Stimulated activated memory B cell treated with anti-CD40 and anti-IgM and Interleukin-4, amounts not matched to agents 10 μg/mL and 1 μg/mL and 100 μg/mL, for 72 hours (primary cell): ENCODE measurements around the gene SCIMP.
"Not testable (repeated sequence)": the region's sequence is repeated elsewhere in the genome, so short reads cannot be mapped to it uniquely, and the experiment has no call there.

Experiments
- ATAC-seq: fragments of 150-1000 bp; cut with Tn5 transposase; 2 replicates; pipeline ENCODE4 v1.10.0; 2021
- H3K27ac Mint-ChIP-seq: one replicate; pipeline ENCODE4 v1.8.0; 2022; ENCODE audit warnings: mild to moderate bottlenecking, mixed read lengths
- H3K27me3 Mint-ChIP-seq: one replicate; pipeline ENCODE4 v1.8.0; 2022; ENCODE audit warnings: mixed read lengths
- H3K36me3 Mint-ChIP-seq: one replicate; pipeline ENCODE4 v1.8.0; 2022; ENCODE audit warnings: mixed read lengths
- H3K4me1 Mint-ChIP-seq: one replicate; pipeline ENCODE4 v1.8.0; 2022; ENCODE audit warnings: mixed read lengths
- H3K4me3 Mint-ChIP-seq: one replicate; pipeline ENCODE4 v1.8.0; 2022; ENCODE audit warnings: mild to moderate bottlenecking, moderate library complexity, mixed read lengths
- H3K9me3 Mint-ChIP-seq: one replicate; pipeline ENCODE4 v1.8.0; 2022; ENCODE audit warnings: mixed read lengths

SCIMP gene

GRCh38 chr17:5249615-5250014 is 15.0 kb upstream of the SCIMP start:
- Mint-ChIP-seq H3K4me1 (peaks cover 27% of the 10 kb centered on the region), H3K27ac (peak overlapping the region; percentile 66), H3K9me3 (no peaks in the 10 kb centered on the region), H3K27me3 (no peaks in the 10 kb centered on the region), H3K4me3 (peak overlapping the region; percentile 6), H3K36me3 (peaks cover 6% of the 10 kb centered on the region)
- peak; percentile 74 for ATAC-seq

GRCh38 chr17:5248821-5249479 is 14.3 kb upstream of the SCIMP start:
- H3K36me3 Mint-ChIP-seq: peaks cover 6% of the 10 kb centered on the region
- ATAC-seq: no peak
- H3K4me1 Mint-ChIP-seq: peaks cover 25% of the 10 kb centered on the region
- H3K9me3 Mint-ChIP-seq: no peaks in the 10 kb centered on the region
- H3K27me3 Mint-ChIP-seq: no peaks in the 10 kb centered on the region
- H3K27ac Mint-ChIP-seq: peak overlapping the region; percentile 66
- no peak overlapping the region for H3K4me3 Mint-ChIP-seq

DNA sequence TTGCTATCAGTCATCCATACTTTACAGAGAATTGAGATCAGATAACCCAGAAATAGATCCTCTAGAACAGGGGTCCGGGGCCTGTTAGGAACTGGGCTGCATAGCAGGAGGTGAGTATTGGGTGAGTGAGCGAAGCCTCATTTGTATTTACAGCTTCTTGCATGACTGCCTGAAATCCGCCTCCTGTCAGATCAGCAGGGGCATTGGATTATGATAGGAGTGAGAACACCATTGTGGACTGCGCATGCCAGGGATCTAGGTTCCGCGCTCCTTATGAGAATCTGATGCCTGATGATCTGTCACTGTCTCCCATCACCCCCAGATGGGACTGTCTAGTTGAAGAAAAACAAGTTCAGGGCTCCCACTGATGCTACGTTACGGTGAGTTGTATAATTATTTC is 13.0 kb upstream of the SCIMP start:
- Mint-ChIP-seq H3K27me3 (no peaks in the 10 kb centered on the region), H3K4me3 (no peak overlapping the region), H3K36me3 (peaks cover 6% of the 10 kb centered on the region), H3K4me1 (peaks cover 29% of the 10 kb centered on the region), H3K27ac (no peak overlapping the region), H3K9me3 (no peaks in the 10 kb centered on the region)
- no peak for ATAC-seq

GRCh38 chr17:5241861-5242671 is 7.4 kb upstream of the SCIMP start:
- Mint-ChIP-seq H3K36me3 (peaks cover 23% of the 10 kb centered on the region), H3K27me3 (no peaks in the 10 kb centered on the region), H3K4me1 (peaks cover 68% of the 10 kb centered on the region), H3K4me3 (peak overlapping the region; percentile 51), H3K9me3 (peaks cover 10% of the 10 kb centered on the region), H3K27ac (peak overlapping the region; percentile 99)
- peak; percentile 91 for ATAC-seq

DNA sequence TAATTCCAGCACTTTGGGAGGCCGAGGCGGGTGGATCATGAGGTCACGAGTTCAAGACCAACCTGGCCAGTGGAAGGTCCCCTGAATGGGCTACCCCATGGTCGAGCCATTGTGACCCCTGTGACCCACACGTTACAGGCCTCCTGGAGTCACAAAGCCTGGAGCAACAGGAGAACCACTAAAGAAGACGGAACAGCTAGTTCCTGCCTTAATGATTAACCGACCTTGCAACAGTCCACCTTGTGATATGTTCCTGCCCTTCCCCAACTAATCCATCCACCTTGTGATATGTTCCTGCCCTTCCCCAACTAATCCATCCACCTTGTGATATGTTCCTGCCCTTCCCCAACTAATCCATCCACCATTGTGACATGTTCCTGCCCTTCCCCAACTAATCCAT is 5.1 kb upstream of the SCIMP start:
- H3K27ac Mint-ChIP-seq: peak overlapping the region; percentile 99
- peaks cover 11% of the 10 kb centered on the region for H3K9me3 Mint-ChIP-seq
- not testable (repeated sequence) for H3K4me3 Mint-ChIP-seq, ATAC-seq, H3K27me3 Mint-ChIP-seq
- peaks cover 27% of the 10 kb centered on the region for H3K36me3 Mint-ChIP-seq
- peaks cover 75% of the 10 kb centered on the region for H3K4me1 Mint-ChIP-seq

GRCh38 chr17:5238333-5238732 is 3.7 kb upstream of the SCIMP start:
- H3K9me3 Mint-ChIP-seq: peaks cover 11% of the 10 kb centered on the region
- ATAC-seq: no peak
- H3K4me1 Mint-ChIP-seq: peaks cover 78% of the 10 kb centered on the region
- H3K27ac Mint-ChIP-seq: peak overlapping the region; percentile 99
- H3K4me3 Mint-ChIP-seq: peak overlapping the region; percentile 9
- peaks cover 31% of the 10 kb centered on the region for H3K36me3 Mint-ChIP-seq
- no peaks in the 10 kb centered on the region for H3K27me3 Mint-ChIP-seq

DNA sequence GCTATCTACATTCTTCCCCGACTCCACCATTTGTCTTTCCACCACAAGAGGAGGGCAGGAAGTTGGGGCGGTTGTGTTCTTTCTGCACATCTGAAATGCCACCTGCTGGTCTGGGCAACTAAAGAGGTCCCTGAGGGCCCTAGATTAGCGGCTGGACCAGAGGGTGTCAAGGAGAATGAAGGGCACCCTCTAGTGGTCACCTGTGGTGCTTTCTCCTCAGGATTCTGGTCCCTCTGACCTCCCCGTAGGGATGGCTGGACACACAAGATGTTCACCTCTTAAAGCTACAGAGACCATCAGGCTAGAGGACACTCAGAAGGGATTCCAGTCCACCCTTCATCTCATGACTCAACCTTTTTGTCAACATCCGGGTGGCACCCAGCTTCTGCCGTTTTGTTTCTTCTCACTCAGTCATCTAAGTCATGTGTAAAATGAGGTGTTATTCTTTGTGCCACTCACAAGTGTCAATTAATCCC is 2.9 kb upstream of the SCIMP start:
- H3K27ac Mint-ChIP-seq: peak overlapping the region; percentile 99
- peak; percentile 46 for ATAC-seq
- H3K4me3 Mint-ChIP-seq: peak overlapping the region; percentile 25
- H3K27me3 Mint-ChIP-seq: no peaks in the 10 kb centered on the region
- peaks cover 11% of the 10 kb centered on the region for H3K9me3 Mint-ChIP-seq
- peaks cover 37% of the 10 kb centered on the region for H3K36me3 Mint-ChIP-seq
- H3K4me1 Mint-ChIP-seq: peaks cover 78% of the 10 kb centered on the region

DNA sequence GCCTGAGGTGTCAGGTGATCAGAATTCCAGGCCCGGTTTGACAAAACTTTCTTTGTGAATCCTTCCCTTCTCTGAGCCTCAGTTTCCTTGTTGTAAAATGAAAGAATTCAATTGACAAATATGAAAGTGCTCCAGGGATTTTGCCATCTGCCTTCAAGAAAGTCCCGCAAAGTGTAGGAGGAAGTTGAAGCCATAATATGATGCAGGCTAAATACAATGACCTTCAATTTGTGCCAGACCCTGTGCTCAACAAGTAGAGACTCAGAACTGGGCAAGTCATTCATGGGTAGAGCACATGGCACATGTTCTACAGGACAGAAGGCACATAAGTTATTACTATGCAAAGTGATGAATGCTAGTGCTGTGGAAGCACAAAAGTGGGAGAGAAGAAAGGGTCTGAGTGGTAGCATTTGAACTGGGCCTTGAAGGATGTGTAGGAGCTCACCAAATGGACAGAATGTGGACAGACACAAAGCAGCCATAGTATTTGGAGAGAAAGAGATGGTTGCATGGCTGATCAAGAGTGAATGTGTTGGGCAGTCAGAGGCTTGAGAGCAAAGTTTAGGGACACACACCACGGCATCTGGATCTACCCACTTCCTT is 2.4 kb upstream of the SCIMP start:
- no peaks in the 10 kb centered on the region for H3K27me3 Mint-ChIP-seq
- peaks cover 43% of the 10 kb centered on the region for H3K36me3 Mint-ChIP-seq
- peaks cover 11% of the 10 kb centered on the region for H3K9me3 Mint-ChIP-seq
- H3K4me3 Mint-ChIP-seq: peak overlapping the region; percentile 25
- peaks cover 78% of the 10 kb centered on the region for H3K4me1 Mint-ChIP-seq
- no peak for ATAC-seq
- H3K27ac Mint-ChIP-seq: peak overlapping the region; percentile 99

GRCh38 chr17:5233492-5233891 is 1.2 kb downstream of the SCIMP start:
- Mint-ChIP-seq H3K4me3 (peak overlapping the region; percentile 86), H3K4me1 (peaks cover 87% of the 10 kb centered on the region)

DNA sequence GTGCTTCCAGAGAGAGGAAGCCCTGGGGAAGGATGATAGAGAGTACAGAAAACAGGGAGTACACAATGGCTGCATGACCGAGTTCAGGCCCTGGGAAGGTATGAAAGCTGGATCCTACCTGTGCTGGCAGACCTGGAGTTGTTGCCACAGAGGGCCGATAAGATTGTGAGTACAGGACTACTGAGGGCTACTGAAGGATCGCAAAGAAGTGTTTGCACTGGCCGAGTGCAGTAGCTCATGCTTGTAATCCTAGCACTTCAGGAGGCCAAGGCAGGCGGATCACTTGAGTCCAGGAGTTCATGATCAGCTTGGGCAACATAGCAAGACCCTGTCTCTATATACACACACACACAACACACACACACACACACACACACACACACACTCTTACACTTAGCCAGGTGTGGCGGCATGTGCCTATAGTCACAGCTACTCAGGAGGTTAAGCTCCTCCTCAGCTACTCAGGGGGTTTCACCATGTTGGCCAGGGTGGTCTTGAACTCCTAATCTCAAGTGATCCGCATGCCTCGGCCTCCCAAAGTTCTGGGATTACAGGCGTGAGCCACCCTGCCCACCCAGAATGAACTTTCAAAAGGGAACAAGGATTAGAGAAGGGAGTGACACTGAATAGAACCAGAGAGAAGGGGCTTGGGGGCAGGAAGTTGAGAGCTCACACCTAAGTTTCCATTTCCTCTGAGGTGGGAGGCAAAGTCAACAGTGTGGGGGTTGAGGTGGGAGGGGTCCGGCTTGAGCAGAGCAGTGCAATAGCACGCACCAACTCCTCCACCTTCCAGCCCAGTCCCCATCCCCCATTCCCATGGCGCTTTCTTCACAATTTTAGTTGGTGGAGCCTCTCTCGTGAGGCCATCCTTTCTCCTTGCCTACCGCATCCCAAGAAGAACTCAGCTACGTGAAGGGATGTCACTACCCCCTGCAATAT is 7.5 kb downstream of the SCIMP start:
- H3K36me3 Mint-ChIP-seq: peaks cover 78% of the 10 kb centered on the region
- peak overlapping the region; percentile 99 for H3K27ac Mint-ChIP-seq
- no peaks in the 10 kb centered on the region for H3K9me3 Mint-ChIP-seq
- ATAC-seq: peak; percentile 74
- H3K4me3 Mint-ChIP-seq: peak overlapping the region; percentile 82
- H3K27me3 Mint-ChIP-seq: no peaks in the 10 kb centered on the region
- H3K4me1 Mint-ChIP-seq: peaks cover 98% of the 10 kb centered on the region

More at GRCh38 chr17:5233492-5233891, 1.2 kb downstream of the SCIMP start:
- not testable (repeated sequence) for ATAC-seq, H3K9me3 Mint-ChIP-seq, H3K27me3 Mint-ChIP-seq
- peaks cover 63% of the 10 kb centered on the region for H3K36me3 Mint-ChIP-seq
- H3K27ac Mint-ChIP-seq: peak overlapping the region; percentile 99

GRCh38 chr17:5225668-5226457 is 8.8 kb downstream of the SCIMP start:
- peak overlapping the region; percentile 82 for H3K4me3 Mint-ChIP-seq
- peaks cover 98% of the 10 kb centered on the region for H3K4me1 Mint-ChIP-seq
- ATAC-seq: peak; percentile 74
- peaks cover 73% of the 10 kb centered on the region for H3K36me3 Mint-ChIP-seq
- H3K27me3 Mint-ChIP-seq: no peaks in the 10 kb centered on the region
- peak overlapping the region; percentile 99 for H3K27ac Mint-ChIP-seq
- H3K9me3 Mint-ChIP-seq: no peaks in the 10 kb centered on the region

DNA sequence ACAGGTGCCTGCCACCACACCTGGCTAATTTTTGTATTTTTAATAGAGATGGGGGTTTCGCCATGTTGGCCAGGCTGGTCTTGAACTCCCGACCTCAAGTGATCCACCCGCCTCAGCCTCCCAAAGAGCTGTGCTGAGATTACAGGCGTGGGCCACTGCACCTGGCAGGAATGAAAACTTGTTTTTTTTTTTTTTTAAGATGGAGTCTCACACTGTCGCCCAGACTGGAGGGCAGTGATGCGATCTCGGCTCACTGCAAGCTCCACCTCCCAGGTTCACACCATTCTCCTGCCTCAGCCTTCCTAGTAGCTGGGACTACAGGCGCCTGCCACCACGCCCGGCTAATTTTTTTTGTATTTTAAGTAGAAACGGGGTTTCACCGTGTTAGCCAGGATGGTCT is 12.7 kb downstream of the SCIMP start:
- H3K27ac Mint-ChIP-seq: peak overlapping the region; percentile 99
- H3K27me3 Mint-ChIP-seq, H3K4me3 Mint-ChIP-seq, ATAC-seq, H3K9me3 Mint-ChIP-seq: not testable (repeated sequence)
- peaks cover 73% of the 10 kb centered on the region for H3K4me1 Mint-ChIP-seq
- peaks cover 62% of the 10 kb centered on the region for H3K36me3 Mint-ChIP-seq

DNA sequence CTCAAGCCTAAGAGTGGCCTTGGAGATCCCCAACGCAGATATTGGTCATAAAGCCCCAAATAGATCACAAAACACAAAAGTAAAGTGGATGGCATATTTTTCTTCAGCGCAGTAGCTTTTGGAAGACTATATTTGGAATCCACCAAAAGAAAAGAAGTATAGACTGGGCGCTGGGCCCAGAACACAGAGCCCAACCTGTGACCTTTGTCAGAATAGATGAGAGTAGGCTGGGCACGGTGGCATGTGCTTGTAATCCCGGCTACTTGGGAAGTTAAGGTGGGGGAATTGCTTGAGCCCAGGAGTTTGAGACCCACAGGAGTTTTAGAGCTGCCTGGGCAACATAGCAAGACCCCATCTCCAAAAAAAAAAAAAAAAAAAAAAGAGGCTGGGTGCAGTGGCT is 14.6 kb downstream of the SCIMP start:
- Mint-ChIP-seq H3K4me1 (peaks cover 68% of the 10 kb centered on the region), H3K27ac (peak overlapping the region; percentile 62), H3K27me3 (no peaks in the 10 kb centered on the region), H3K9me3 (no peaks in the 10 kb centered on the region), H3K36me3 (peaks cover 61% of the 10 kb centered on the region), H3K4me3 (no peak overlapping the region)
- ATAC-seq: no peak

- H3K27ac Mint-ChIP-seq: peak overlapping the region; percentile 62
- no peak overlapping the region for H3K4me3 Mint-ChIP-seq
- H3K27me3 Mint-ChIP-seq: no peaks in the 10 kb centered on the region
- peaks cover 62% of the 10 kb centered on the region for H3K36me3 Mint-ChIP-seq
- H3K9me3 Mint-ChIP-seq: no peaks in the 10 kb centered on the region
- no peak for ATAC-seq
- H3K4me1 Mint-ChIP-seq: peaks cover 62% of the 10 kb centered on the region
Measured at GRCh38 chr17:5219536-5219935, 15.1 kb downstream of the SCIMP start.
